Measurements from ENCODE around the gene VAV3. TPM values are rescaled to one million over a fixed set of nuclear protein-coding genes. Genes with fewer than 3 reads are reported as not detected.

The VAV3 gene
- total and polyA plus RNA-seq, 9 of the 15 experiments (the other 6 are each of a cell fraction or from before 2014, with no cell fraction given): not detected

DNA sequence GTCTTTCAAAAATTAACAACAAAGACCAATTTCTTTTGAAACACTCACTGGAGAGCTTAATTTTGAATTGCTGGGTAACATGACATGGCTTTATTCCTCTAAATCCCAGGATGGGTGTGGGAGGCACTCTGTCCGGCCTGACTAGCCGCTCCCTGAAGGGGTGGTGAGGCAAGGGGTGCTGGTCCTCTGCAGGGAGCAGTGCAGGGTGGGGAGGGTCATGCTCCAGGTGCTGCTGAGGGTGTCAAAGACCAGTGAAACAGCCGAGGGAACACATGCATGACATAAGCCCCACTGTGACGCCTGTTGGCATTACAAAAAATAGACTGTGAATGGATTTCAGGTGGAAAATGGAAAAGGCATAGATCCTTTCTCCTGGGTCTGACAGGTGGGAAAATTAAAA is 223.7 kb downstream of the VAV3 start (continued):
- TF ChIP-seq MAFF (IDR thresholded peaks at IDR 0.05; ENCODE audit: low read length) (no peak), ZNF232 (CRISPR knock-in tag; IDR thresholded peaks at IDR 0.05) (no peak), OTX1 (CRISPR knock-in tag; IDR thresholded peaks at IDR 0.05) (no peak), MCM3 (IDR thresholded peaks at IDR 0.05) (no peak), ZNF699 (CRISPR knock-in tag; IDR thresholded peaks at IDR 0.05; ENCODE audit: insufficient replicate concordance) (no peak), ASH1L (IDR thresholded peaks at IDR 0.05; ENCODE audit: borderline replicate concordance, low read depth, partially characterized antibody) (no peak), JUNB (CRISPR knock-in tag; conservative IDR thresholded peaks at IDR 0.05) (no peak), ZNF77 (CRISPR knock-in tag; IDR thresholded peaks at IDR 0.05) (no peak), BACH1 (tag; IDR thresholded peaks at IDR 0.05) (no peak)
- TF ChIP-seq, protein P1, sequence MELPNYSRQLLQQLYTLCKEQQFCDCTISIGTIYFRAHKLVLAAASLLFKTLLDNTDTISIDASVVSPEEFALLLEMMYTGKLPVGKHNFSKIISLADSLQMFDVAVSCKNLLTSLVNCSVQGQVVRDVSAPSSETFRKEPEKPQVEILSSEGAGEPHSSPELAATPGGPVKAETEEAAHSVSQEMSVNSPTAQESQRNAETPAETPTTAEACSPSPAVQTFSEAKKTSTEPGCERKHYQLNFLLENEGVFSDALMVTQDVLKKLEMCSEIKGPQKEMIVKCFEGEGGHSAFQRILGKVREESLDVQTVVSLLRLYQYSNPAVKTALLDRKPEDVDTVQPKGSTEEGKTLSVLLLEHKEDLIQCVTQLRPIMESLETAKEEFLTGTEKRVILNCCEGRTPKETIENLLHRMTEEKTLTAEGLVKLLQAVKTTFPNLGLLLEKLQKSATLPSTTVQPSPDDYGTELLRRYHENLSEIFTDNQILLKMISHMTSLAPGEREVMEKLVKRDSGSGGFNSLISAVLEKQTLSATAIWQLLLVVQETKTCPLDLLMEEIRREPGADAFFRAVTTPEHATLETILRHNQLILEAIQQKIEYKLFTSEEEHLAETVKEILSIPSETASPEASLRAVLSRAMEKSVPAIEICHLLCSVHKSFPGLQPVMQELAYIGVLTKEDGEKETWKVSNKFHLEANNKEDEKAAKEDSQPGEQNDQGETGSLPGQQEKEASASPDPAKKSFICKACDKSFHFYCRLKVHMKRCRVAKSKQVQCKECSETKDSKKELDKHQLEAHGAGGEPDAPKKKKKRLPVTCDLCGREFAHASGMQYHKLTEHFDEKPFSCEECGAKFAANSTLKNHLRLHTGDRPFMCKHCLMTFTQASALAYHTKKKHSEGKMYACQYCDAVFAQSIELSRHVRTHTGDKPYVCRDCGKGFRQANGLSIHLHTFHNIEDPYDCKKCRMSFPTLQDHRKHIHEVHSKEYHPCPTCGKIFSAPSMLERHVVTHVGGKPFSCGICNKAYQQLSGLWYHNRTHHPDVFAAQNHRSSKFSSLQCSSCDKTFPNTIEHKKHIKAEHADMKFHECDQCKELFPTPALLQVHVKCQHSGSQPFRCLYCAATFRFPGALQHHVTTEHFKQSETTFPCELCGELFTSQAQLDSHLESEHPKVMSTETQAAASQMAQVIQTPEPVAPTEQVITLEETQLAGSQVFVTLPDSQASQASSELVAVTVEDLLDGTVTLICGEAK (IDR thresholded peaks at IDR 0.05): no peak
- TF ChIP-seq, protein P1 (CRISPR knock-in tag; IDR thresholded peaks at IDR 0.05): no peak
